ENCODE results near the gene DPP7.

The DPP7 gene

DNA sequence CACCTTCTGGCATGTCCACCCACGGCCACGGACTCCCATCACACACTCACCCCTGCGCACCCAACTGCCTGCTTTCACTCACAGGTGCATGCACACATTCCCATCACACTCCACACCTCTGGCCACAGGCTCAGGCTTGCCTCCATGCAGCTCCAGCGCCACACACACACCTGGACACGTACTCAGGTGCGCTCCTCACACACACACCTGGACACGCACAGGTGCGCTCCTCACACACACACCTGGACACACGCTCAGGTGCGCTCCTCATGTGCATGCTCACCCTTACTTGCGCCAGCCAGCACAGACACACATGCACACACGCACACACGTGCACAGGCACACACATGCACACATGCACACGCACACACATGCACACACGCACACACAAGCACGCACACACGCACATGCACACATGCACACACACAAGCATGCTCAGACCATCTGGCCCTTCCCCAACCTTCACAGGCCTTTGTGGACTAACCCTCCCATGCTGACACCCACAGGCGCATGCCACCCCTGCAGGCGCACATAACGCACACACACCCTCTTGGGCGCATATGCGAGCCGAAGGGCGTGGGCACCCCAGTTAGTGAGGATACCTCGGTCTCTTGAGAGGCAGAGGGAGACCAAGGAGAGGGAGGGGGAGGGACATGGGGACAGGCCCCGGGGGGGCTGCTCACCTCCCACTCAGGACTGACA lies 32.7 kb upstream of the DPP7 start:
- TF ChIP-seq, protein P1, sequence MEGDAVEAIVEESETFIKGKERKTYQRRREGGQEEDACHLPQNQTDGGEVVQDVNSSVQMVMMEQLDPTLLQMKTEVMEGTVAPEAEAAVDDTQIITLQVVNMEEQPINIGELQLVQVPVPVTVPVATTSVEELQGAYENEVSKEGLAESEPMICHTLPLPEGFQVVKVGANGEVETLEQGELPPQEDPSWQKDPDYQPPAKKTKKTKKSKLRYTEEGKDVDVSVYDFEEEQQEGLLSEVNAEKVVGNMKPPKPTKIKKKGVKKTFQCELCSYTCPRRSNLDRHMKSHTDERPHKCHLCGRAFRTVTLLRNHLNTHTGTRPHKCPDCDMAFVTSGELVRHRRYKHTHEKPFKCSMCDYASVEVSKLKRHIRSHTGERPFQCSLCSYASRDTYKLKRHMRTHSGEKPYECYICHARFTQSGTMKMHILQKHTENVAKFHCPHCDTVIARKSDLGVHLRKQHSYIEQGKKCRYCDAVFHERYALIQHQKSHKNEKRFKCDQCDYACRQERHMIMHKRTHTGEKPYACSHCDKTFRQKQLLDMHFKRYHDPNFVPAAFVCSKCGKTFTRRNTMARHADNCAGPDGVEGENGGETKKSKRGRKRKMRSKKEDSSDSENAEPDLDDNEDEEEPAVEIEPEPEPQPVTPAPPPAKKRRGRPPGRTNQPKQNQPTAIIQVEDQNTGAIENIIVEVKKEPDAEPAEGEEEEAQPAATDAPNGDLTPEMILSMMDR (IDR thresholded peaks at IDR 0.05; ENCODE audit: borderline replicate concordance, insufficient read depth, low read depth, low read length), result no peak

DNA sequence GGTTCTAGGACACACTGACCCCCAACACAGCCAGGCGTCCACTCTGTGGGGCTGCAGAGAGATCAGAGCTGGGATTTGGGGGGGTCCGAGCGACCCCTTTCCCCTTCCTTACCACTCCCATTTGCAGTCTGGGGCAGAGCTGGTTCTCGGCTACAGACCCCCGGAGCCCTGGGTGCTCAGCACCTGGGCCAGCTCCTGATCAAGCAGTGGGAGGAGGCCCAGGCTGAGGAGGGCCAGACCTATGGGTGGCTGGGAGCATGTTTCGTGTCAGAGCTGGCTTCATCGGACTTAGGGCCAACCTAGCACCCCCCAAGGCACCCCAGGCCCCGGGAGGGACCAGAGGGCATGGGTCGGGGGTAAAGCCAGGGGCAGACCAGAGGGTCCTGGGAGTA lies 32.0 kb upstream of the DPP7 start:
- H3K4me3 ChIP-seq (ENCODE audit: low read depth, low read length), result no peak overlapping the region
- TF ChIP-seq, protein P1 (IDR thresholded peaks at IDR 0.05; ENCODE audit: borderline replicate concordance, insufficient read depth, low read depth, low read length), result no peak

More for the DNA sequence above, 32.7 kb upstream of the DPP7 start:
- H3K4me3 ChIP-seq (ENCODE audit: low read depth, low read length), result no peak overlapping the region

DNA sequence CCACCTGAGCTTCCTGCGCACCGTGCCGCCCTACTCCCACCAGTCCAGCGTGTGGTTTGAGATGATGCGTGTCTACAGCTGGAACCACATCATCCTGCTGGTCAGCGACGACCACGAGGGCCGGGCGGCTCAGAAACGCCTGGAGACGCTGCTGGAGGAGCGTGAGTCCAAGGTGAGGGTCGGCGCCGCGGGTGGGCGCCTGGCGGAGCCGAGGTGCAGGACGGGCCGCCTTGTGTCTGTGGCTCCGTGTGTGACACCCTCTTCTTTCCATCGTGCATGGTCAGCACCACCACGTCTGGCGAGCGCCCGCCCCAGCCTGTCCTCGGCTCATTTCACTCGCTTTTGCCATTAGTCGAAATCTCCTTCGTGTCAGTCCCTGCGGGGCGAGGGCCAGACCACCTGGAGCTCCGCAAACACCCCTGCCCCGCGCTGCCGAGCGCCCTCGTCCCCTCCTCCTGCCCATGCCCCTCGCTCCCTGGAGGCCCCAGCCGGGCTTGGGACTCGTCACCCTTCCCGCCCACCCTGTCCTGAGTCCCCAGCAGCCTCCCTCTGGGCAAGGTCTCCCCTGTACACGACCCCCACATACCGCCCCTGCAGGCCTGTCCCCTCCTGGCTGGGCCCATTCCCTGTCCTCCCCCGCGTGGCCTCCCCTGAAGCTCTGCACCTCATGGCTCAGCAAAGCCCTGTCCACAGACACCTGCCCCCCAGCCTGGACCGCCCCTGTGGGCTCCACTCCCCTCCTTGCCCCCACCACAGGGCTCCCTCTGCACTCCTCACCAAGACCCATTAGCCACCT lies 31.4 kb upstream of the DPP7 start:
- no peak overlapping the region for H3K4me3 ChIP-seq (ENCODE audit: low read depth, low read length)
- TF ChIP-seq, protein P1 (IDR thresholded peaks at IDR 0.05; ENCODE audit: borderline replicate concordance, insufficient read depth, low read depth, low read length), result no peak

DNA sequence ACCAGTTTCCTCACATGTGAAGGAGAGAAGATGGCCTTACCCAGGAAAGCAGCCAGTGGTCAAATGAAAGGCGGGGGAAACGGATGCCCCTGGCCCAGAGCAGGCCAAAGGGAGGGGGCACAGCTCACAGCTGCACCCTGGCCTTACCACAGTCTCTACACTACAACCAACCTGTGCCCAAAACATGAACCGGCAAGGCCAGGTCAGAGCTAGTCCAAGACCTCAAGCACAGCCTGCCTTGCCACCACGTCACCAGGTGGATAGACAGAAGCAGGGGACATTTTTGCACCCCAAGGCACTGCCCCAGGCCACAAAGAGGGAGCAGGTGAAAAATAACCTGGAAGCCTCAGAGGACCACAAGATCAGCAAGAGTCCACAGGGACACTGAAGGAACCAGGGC lies 28.9 kb upstream of the DPP7 start:
- no peak overlapping the region for H3K4me3 ChIP-seq (ENCODE audit: low read depth, low read length)
- TF ChIP-seq, protein P1 (IDR thresholded peaks at IDR 0.05; ENCODE audit: borderline replicate concordance, insufficient read depth, low read depth, low read length), result no peak

DNA sequence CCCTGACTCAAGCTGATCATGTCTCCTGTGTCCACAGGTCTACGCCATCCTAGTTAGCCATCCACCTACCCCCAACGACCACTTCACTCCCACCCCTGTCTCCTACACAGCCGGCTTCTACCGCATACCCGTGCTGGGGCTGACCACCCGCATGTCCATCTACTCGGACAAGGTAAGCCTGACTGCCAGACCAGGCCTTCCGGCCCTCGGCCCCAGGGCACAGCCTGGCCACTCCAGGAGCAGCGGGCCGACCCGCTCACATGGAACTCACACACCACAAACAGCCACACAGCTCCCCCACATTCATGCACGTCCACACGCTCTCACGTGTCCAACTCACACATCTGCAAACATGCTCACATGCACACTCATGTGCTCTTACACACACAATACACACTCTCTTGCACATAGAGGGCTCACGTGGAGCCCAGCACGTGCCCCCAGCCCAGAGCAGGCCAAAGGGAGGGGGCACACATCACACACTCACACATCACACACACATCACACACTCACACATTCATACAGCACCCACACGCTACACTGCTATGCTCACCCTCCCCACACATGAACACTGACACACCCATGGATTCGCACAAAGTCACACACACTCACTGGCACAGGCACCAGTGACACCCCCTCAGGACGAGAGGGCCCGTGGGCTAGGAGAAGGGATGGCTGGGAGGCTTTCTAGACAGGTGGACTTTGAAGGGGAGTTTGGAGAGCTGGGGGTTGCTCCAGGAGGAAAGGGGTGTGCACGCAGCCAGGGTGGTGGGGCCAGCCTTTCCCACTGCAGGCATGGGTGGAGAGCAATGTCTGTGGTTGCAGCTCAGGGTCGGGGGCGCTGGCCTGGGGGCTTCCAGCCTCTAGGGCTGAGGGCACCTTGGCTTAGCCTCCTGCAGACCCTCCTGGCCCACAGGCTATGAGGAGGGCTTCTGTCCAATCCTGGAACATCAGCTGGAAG lies 27.7 kb upstream of the DPP7 start:
- TF ChIP-seq, protein P1 (IDR thresholded peaks at IDR 0.05; ENCODE audit: borderline replicate concordance, insufficient read depth, low read depth, low read length), result no peak
- H3K4me3 ChIP-seq (ENCODE audit: low read depth, low read length), result no peak overlapping the region

DNA sequence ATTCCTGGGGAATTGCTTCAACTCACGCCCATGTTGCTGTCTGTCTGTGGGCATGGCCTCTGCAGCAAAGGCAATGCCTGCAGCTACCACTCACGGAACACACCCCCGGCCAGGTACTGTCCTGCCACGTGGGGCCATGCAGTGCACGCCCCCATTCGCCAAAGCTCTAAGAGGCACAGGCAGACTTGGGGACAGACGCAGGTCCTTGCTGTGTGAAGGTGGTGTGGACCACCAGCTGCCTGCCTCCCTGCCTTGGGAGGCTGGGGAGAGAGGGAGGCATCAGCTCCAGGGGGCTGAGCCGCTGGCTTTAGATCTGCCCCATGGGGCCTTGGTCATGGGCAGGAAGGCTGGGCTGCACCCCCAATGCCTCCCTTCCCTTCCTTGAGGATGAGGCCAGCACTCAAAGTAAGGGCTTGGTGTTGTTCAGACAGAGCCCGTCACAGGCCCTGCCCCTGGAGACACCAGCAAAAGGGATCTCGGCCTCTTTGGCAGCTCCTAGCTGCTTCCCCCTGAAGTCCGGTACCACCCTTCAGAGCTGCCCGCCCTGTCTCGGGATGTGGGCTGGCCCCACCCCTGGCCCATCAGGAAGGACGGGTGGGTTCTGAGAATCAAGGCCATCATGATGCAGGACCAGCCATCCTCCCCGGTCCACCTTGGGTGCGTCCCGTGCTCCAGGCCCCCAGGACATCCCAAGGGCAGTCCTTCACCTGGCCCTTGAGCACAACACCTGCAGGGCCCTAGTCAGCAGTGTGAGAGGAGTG lies 26.7 kb upstream of the DPP7 start:
- no peak overlapping the region for H3K4me3 ChIP-seq (ENCODE audit: low read depth, low read length)

More for the DNA sequence above, 26.7 kb upstream of the DPP7 start:
- TF ChIP-seq, protein P1 (IDR thresholded peaks at IDR 0.05; ENCODE audit: borderline replicate concordance, insufficient read depth, low read depth, low read length), result no peak
